Common myeloid progenitor, CD34-positive (primary cell): ENCODE measurements around the gene STK4.

Experiments
- CTCF ChIA-PET: fragments of 350-600 bp; sonication (Branson Sonifier 250); formaldehyde crosslinking; loops from one replicate; lab custom pipeline; 2021; ENCODE audit warnings: antibody characterized with exemption; lab: Charles Lee
- POLR2A ChIA-PET: fragments of 350-600 bp; sonication (Branson Sonifier 250); formaldehyde crosslinking; loops from one replicate; lab custom pipeline; 2021; ENCODE audit warnings: antibody characterized with exemption; lab: Charles Lee
- DNase-seq, 3 donors: peaks; one replicate each; pipeline versions ENCODE4 v3.0.0 to v3.0.0-alpha.2; 2013
- H3K27ac ChIP-seq, 2 experiments: 1 replicate in 1 of 2; 2 replicates in 1 of 2; pipeline ENCODE4 v1.7.0; 2013; ENCODE audit warnings: inconsistent platforms in 2 of 2, low read length in 2 of 2, mild to moderate bottlenecking in 2 of 2, low read depth in 1 of 2, moderate library complexity in 1 of 2; ENCODE audit not compliant: severe bottlenecking in 2 of 2, insufficient read depth in 1 of 2, poor library complexity in 1 of 2
- H3K27me3 ChIP-seq, 5 experiments: replicated peaks in 2 of 5; 1 replicate in 3 of 5; 2 replicates in 2 of 5; pipeline versions ENCODE4 v1.6.1 to v1.7.0; 2013; ENCODE audit warnings: low read length in 4 of 5, mild to moderate bottlenecking in 2 of 5, moderate library complexity in 2 of 5, inconsistent platforms in 1 of 5; ENCODE audit not compliant: insufficient read depth in 5 of 5, control insufficient read depth in 4 of 5
- H3K36me3 ChIP-seq, 4 experiments: 1 replicate in 2 of 4; 2 replicates in 2 of 4; pipeline versions ENCODE4 v1.6.1 to v1.7.0; 2013; ENCODE audit warnings: low read length in 3 of 4, control low read depth in 1 of 4, mild to moderate bottlenecking in 1 of 4; ENCODE audit not compliant: control insufficient read depth in 4 of 4, insufficient read depth in 4 of 4
- H3K4me1 ChIP-seq, 4 experiments: 1 replicate in 3 of 4; 2 replicates in 1 of 4; pipeline versions ENCODE4 v1.6.1 to v1.7.1; 2013; ENCODE audit warnings: low read length in 3 of 4, mild to moderate bottlenecking in 3 of 4, control low read depth in 1 of 4, inconsistent platforms in 1 of 4, moderate library complexity in 1 of 4; ENCODE audit not compliant: control insufficient read depth in 4 of 4, insufficient read depth in 4 of 4; ENCODE audit errors: control extremely low read depth in 1 of 4
- H3K4me3 ChIP-seq, 7 experiments: 1 replicate in 4 of 7; 2 replicates in 3 of 7; pipeline versions ENCODE4 v1.5.1 to v1.7.0; 2013; ENCODE audit warnings: mild to moderate bottlenecking in 7 of 7, low read length in 6 of 7, moderate library complexity in 6 of 7, inconsistent platforms in 2 of 7, low read depth in 2 of 7, control low read depth in 1 of 7; ENCODE audit not compliant: insufficient read depth in 4 of 7, control insufficient read depth in 1 of 7; ENCODE audit errors: extremely low read depth in 1 of 7
- H3K9me3 ChIP-seq, 5 experiments: 1 replicate in 4 of 5; 2 replicates in 1 of 5; pipeline versions ENCODE4 v1.6.1 to v1.7.1; 2013; ENCODE audit warnings: low read length in 4 of 5, mild to moderate bottlenecking in 2 of 5, inconsistent platforms in 1 of 5, low read depth in 1 of 5, moderate library complexity in 1 of 5; ENCODE audit not compliant: control insufficient read depth in 4 of 5, insufficient read depth in 2 of 5; ENCODE audit errors: control extremely low read depth in 1 of 5
- WGBS: methylation state at CpG from one replicate; pipeline ENCODE4 v1.1.5; 2013; ENCODE audit not compliant: insufficient coverage; 5-methylcytosine and 5-hydroxymethylcytosine counted together

The STK4 gene

GRCh38 chr20:45029884-45030283 lies 63.6 kb downstream of the STK4 start:
- no peak for DNase-seq
- ChIA-PET POLR2A (no interaction called here), CTCF (interaction anchor here (1.5 to 2.0 kb wide), 4 partner anchors 9 to 83 kb away, joined by 4 to 8 read pairs (median 5); no protein-coding TSS in a partner anchor)
- Histone ChIP-seq H3K27ac (no peak overlapping the region), H3K36me3 (peaks cover 22 to 51% (median 41%) of the 10 kb centered on the region in 4 experiments), H3K4me1 (no peaks in the 10 kb centered on the region), H3K27me3 (no peaks in the 10 kb centered on the region), H3K9me3 (no peaks in the 10 kb centered on the region), H3K4me3 (no peak overlapping the region)
- WGBS: 100% methylated on average over 3 of the region's 3 CpGs

DNA sequence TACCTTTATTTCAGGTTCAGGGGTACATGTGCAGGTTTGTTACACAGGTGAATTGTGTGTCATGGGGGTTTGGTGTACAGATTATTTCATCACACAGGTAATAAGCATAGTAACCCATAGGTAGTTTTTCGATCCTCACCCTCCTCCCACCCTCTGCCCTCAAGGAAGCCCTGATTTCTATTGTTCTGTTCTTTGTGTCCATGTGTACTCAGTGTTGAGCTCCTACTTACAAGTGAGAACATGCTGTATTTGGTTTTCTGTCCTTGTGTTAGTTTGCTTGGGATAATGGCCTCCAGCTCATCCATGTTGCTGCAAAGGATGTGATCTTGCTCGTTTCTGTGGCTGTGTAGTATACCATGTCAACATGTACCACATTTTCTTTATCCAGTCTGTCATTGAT lies 66.0 kb downstream of the STK4 start:
- no peak overlapping the region for H3K27ac ChIP-seq
- DNase-seq: no peak

DNA sequence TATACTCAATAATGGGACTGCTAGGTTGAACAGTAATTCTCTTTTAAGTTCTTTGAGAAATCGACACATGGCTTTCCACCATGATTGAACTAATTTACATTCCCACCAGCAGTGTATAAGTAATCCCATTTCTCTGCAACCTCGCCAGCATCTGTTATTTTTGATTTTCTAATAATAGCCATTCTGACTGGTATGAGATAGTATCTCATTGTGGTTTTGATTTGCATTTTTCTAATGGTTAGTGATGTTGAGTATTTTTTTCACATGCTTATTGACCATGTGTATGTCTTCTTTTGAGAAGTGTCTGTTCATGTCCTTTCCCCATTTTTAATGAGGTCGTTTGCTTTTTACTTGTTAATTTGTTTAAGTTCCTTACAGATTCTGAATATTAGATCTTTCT lies 66.5 kb downstream of the STK4 start:
- DNase-seq: no peak
- Histone ChIP-seq H3K27ac (no peak overlapping the region), H3K4me1 (no peaks in the 10 kb centered on the region), H3K27me3 (no peaks in the 10 kb centered on the region), H3K36me3 (peaks cover 9 to 36% (median 29%) of the 10 kb centered on the region in 4 experiments), H3K4me3 (no peak overlapping the region), H3K9me3 (no peaks in the 10 kb centered on the region)
- ChIA-PET CTCF (no interaction called here), POLR2A (no interaction called here)
- WGBS: 80% methylated on average over 1 of the region's 3 CpGs

More for the DNA sequence above, 66.0 kb downstream of the STK4 start:
- no peaks in the 10 kb centered on the region for H3K9me3 ChIP-seq
- H3K4me3 ChIP-seq: no peak overlapping the region
- no CpG with 5 or more reads among the region's 2 CpGs for WGBS
- ChIA-PET CTCF (no interaction called here), POLR2A (no interaction called here)
- no peaks in the 10 kb centered on the region for H3K4me1 ChIP-seq
- H3K36me3 ChIP-seq: peaks cover 9 to 36% (median 33%) of the 10 kb centered on the region in 4 experiments
- no peaks in the 10 kb centered on the region for H3K27me3 ChIP-seq

GRCh38 chr20:45034436-45034835 lies 68.1 kb downstream of the STK4 start:
- Histone ChIP-seq H3K27ac (no peak overlapping the region), H3K36me3 (peaks cover 8 to 25% (median 20%) of the 10 kb centered on the region in 4 experiments), H3K4me3 (no peak overlapping the region), H3K27me3 (no peaks in the 10 kb centered on the region), H3K9me3 (no peaks in the 10 kb centered on the region), H3K4me1 (no peaks in the 10 kb centered on the region)
- no peak for DNase-seq
- ChIA-PET CTCF (interaction anchor here (0.9 to 1.8 kb wide), 5 partner anchors 9 to 22 kb away, joined by 3 to 8 read pairs (median 4); no protein-coding TSS in a partner anchor), POLR2A (no interaction called here)
- no CpG with 5 or more reads among the region's 1 CpG for WGBS

DNA sequence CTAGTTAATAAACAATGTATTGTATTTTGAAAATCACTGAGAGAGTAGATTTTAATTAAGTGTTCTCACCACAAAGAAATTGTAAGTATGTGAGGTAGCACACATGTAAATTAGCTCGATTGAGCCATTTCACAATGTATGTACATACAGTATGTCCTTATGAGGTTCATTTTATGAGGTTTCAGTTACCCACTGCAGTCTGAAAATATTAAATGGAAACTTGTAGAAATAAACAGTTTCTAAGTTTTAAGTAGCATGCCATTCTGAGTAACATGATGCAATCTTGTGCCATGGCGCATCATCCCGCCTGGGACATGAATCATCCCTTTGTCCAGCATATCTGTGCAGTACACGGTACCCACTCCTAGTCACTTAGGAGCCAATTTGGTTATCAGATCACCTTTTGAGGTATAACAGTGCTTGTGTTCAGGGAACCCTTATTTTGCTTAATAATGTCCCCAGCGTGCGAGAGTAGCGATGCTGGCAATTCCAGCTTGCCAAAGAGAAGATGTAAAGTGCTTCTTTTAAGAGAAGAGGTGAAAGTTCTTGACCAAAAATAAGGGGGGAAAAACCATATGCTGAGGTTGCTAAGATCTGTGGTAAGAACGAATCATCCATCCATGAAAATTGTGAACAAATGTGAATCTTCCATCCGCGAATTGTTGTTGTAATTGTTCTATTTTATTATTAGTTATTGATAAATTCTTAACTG lies 69.9 kb downstream of the STK4 start:
- CTCF ChIA-PET: interaction anchor here (1.2 to 1.8 kb wide), 3 partner anchors 8 to 35 kb away, joined by 3 to 8 read pairs (median 3); no protein-coding TSS in a partner anchor
- POLR2A ChIA-PET: no interaction called here
- H3K27me3 ChIP-seq: no peaks in the 10 kb centered on the region
- H3K9me3 ChIP-seq: no peaks in the 10 kb centered on the region
- H3K4me1 ChIP-seq: peaks cover 0 to 6% (median 1%) of the 10 kb centered on the region in 4 experiments
- no peak overlapping the region for H3K27ac ChIP-seq
- peak in 2 of 3 donors; percentile 30 to 33 for DNase-seq
- H3K36me3 ChIP-seq: peaks cover 12 to 18% (median 17%) of the 10 kb centered on the region in 4 experiments
- 97% methylated on average over 7 of the region's 10 CpGs for WGBS
- no peak overlapping the region for H3K4me3 ChIP-seq

DNA sequence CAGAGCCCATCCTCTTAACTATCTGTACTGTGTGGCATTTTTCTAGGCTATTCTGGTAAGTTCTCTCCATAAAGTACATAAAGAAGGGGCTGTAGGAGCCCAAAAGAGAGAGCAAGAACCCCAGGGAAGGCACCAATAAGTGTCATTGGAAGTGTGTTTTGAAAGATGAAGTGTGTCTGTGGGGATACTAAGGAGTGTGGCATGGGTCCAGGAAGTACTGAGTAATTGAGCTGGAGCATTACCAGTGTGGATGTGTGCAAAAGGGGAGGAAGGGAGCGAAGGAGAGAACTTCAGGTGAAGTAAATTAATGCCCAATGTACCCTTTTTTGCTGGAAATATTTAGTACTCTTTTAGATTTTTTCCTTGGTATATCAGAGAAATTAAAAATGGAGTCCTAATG lies 70.7 kb downstream of the STK4 start:
- peaks cover 0 to 14% (median 5%) of the 10 kb centered on the region in 4 experiments for H3K4me1 ChIP-seq

DNA sequence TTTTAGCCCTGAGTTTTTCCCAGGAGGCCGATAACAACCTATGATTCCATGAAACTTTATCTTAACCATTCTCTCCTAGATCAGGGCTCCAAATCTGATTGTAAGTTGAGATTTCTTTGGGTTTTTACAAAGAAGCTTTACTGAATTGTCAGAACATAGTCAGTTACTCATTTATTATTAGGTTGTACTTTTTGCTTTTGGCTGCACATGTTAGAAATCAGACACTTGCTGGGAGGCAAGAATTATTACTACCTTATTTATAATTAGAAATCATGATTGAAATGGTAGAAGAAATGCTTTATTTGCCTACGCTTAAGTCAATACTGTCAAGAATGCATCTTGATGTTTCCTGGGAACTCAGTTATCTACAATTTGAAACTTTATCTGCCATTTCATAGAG lies 71.3 kb downstream of the STK4 start:
- Histone ChIP-seq H3K36me3 (peaks cover 8 to 20% (median 16%) of the 10 kb centered on the region in 4 experiments), H3K27ac (no peak overlapping the region)
- POLR2A ChIA-PET: no interaction called here

More for the DNA sequence above, 70.7 kb downstream of the STK4 start:
- POLR2A ChIA-PET: no interaction called here
- Histone ChIP-seq H3K36me3 (peaks cover 12 to 20% (median 18%) of the 10 kb centered on the region in 4 experiments), H3K27me3 (no peaks in the 10 kb centered on the region), H3K9me3 (no peaks in the 10 kb centered on the region), H3K27ac (no peak overlapping the region), H3K4me3 (no peak overlapping the region)
- no CpG with 5 or more reads among the region's 1 CpG for WGBS
- CTCF ChIA-PET: interaction anchor here (1.2 kb wide), 1 partner anchor 13 kb away, joined by 3 read pairs; no protein-coding TSS in a partner anchor
- no peak for DNase-seq

More for the DNA sequence above, 71.3 kb downstream of the STK4 start:
- no CpG with 5 or more reads among the region's 2 CpGs for WGBS
- Histone ChIP-seq H3K27me3 (no peaks in the 10 kb centered on the region), H3K4me3 (no peak overlapping the region), H3K9me3 (no peaks in the 10 kb centered on the region), H3K4me1 (peaks cover 0 to 15% (median 7%) of the 10 kb centered on the region in 4 experiments)
- CTCF ChIA-PET: interaction anchor here (2.8 kb wide), 1 partner anchor 59 kb away, joined by 13 read pairs; no protein-coding TSS in a partner anchor
- DNase-seq: no peak
